HepG2 (cell line): ENCODE results near the gene DLG3. TPM values are rescaled to one million over a fixed set of nuclear protein-coding genes. Genes with fewer than 3 reads are reported as not detected.

Experiments
- ATAC-seq: fragments of 200-7000 bp; cut with Tn5 transposase; 3 replicates; pipeline ENCODE4 v1.9.1; 2020; ENCODE audit warnings: mild to moderate bottlenecking, moderate library complexity
- BruUV-seq: library from RNA; stranded (reverse); fragments of 400-500 nt; replicated peaks from 2 replicates; lab custom pipeline; 2021; lab: Mats Ljungman, UMichigan
- CTCF ChIA-PET: fragments of 300-600 bp; formaldehyde crosslinking; extraction: SDS; loops from one replicate; lab custom pipeline; 2021; ENCODE audit warnings: low total read pairs, inconsistent platforms, low intra/inter-chr PET ratio; lab: Yijun Ruan, JAX
- POLR2A ChIA-PET: fragments of 350-600 bp; sonication (Branson Sonifier 250); formaldehyde crosslinking; loops from one replicate; lab custom pipeline; 2020; ENCODE audit warnings: antibody characterized with exemption, inconsistent platforms; lab: Yijun Ruan, JAX
- DNase-seq: peaks from one replicate; pipeline ENCODE4 v3.0.0-alpha.2; 2015; ENCODE audit warnings: low spot score
- FAIRE-seq: peaks from 3 replicates; lab custom pipeline; 2011; peaks lifted over from hg19 to GRCh38; lab: Jason Lieb, UNC
- H2AFZ ChIP-seq: one replicate; pipeline ENCODE4 v1.6.1; 2011; ENCODE audit warnings: low read length, inconsistent platforms
- H3K27ac ChIP-seq: fragments of 300-600 bp; 3 replicates; pipeline ENCODE4 v1.8.0; 2011; ENCODE audit warnings: mixed run types, mild to moderate bottlenecking, mixed read lengths, low read length, inconsistent platforms; ENCODE audit not compliant: insufficient read depth; ENCODE audit errors: extremely low read length
- H3K27me3 ChIP-seq, 2 experiments: fragments of 200-600 bp in 1 of 2; 2 replicates in 1 of 2; 3 replicates in 1 of 2; pipeline versions ENCODE4 v1.6.0 to v1.8.0; 2011; ENCODE audit warnings: low read length in 2 of 2, mild to moderate bottlenecking in 2 of 2, moderate library complexity in 2 of 2, inconsistent platforms in 1 of 2; ENCODE audit not compliant: insufficient read depth in 2 of 2, control insufficient read depth in 1 of 2
- H3K36me3 ChIP-seq, 2 experiments: fragments of 200-600 bp in 1 of 2; replicated peaks in 1 of 2; 2 replicates in 1 of 2; 3 replicates in 1 of 2; pipeline versions ENCODE4 v1.5.1 to v1.8.0; 2011; ENCODE audit warnings: low read length in 2 of 2, inconsistent platforms in 1 of 2; ENCODE audit not compliant: insufficient read depth in 2 of 2, control insufficient read depth in 1 of 2
- H3K4me1 ChIP-seq: 2 replicates; pipeline ENCODE4 v1.5.1; 2012; ENCODE audit warnings: low read length, inconsistent platforms; ENCODE audit not compliant: insufficient read depth
- H3K4me2 ChIP-seq: 2 replicates; pipeline ENCODE4 v1.6.0; 2011; ENCODE audit warnings: low read depth, low read length, inconsistent platforms
- H3K4me3 ChIP-seq, 3 experiments: fragments of 200-600 bp in 1 of 3; sonication (generic), shearing (Covaris generic) in 1 of 3; replicated peaks in 1 of 3; 2 replicates each; pipeline ENCODE4 v1.5.1; 2011 to 2016; ENCODE audit warnings: low read length in 3 of 3, inconsistent platforms in 2 of 3, low read depth in 2 of 3, mild to moderate bottlenecking in 2 of 3, control low read depth in 1 of 3, mixed read lengths in 1 of 3; ENCODE audit not compliant: insufficient read depth in 1 of 3
- H3K79me2 ChIP-seq: one replicate; pipeline ENCODE4 v1.6.1; 2011; ENCODE audit warnings: low read length, inconsistent platforms; ENCODE audit not compliant: insufficient read depth
- H3K9ac ChIP-seq: 2 replicates; pipeline ENCODE4 v1.6.0; 2011; ENCODE audit warnings: mild to moderate bottlenecking, low read depth, low read length, inconsistent platforms; ENCODE audit not compliant: insufficient read depth
- H3K9me3 ChIP-seq: 2 replicates; pipeline ENCODE4 v1.5.1; 2012; ENCODE audit warnings: mild to moderate bottlenecking, low read length
- H4K20me1 ChIP-seq: 2 replicates; pipeline ENCODE4 v1.6.0; 2011; ENCODE audit warnings: inconsistent platforms, mild to moderate bottlenecking, low read length, moderate library complexity; ENCODE audit not compliant: insufficient read depth
- AKAP8 ChIP-seq: sonication (generic); formaldehyde crosslinking; IDR thresholded peaks from 2 replicates; pipeline ENCODE4 v1.5.1; 2020; ENCODE audit warnings: mild to moderate bottlenecking, missing genetic modification reagents
- KDM5B ChIP-seq: sonication (generic); formaldehyde crosslinking; IDR thresholded peaks from 2 replicates; pipeline ENCODE4 v1.4.0; 2020; ENCODE audit warnings: missing genetic modification reagents, mild to moderate bottlenecking, borderline replicate concordance
- SNAPC2 ChIP-seq: sonication (generic); formaldehyde crosslinking; IDR thresholded peaks from 2 replicates; pipeline ENCODE4 v1.8.1; 2022; ENCODE audit warnings: mild to moderate bottlenecking, missing genetic modification reagents
- SP1 ChIP-seq, 2 experiments: fragments of 450-650 bp in 1 of 2; sonication (generic) in 1 of 2; formaldehyde crosslinking in 1 of 2; IDR thresholded peaks; 2 replicates each; pipeline versions ENCODE4 v1.4.0 to v1.6.1; 2016 to 2020; ENCODE audit warnings: missing genetic modification reagents in 1 of 2
- SRSF4 ChIP-seq: fragments of 200-400 bp; formaldehyde crosslinking; IDR thresholded peaks from one replicate; pipeline ENCODE4 v1.6.1; 2018; ENCODE audit warnings: mild to moderate bottlenecking, low read depth, low read length, moderate library complexity; ENCODE audit not compliant: poor library complexity, severe bottlenecking
- ZNF143 ChIP-seq: sonication (generic); formaldehyde crosslinking; IDR thresholded peaks from 2 replicates; pipeline ENCODE4 v1.4.0; 2020; ENCODE audit warnings: missing genetic modification reagents
- ZNF224 ChIP-seq: sonication (generic); formaldehyde crosslinking; IDR thresholded peaks from 2 replicates; pipeline ENCODE4 v1.5.0; 2020; ENCODE audit warnings: mild to moderate bottlenecking, missing genetic modification reagents
- ZNF570 ChIP-seq: sonication (generic); formaldehyde crosslinking; IDR thresholded peaks from 2 replicates; pipeline ENCODE4 v1.4.0; 2020; ENCODE audit warnings: mild to moderate bottlenecking, missing genetic modification reagents, borderline replicate concordance
- ZSCAN30 ChIP-seq: sonication (generic); formaldehyde crosslinking; IDR thresholded peaks from 2 replicates; pipeline ENCODE4 v1.5.0; 2020; ENCODE audit warnings: mild to moderate bottlenecking, missing genetic modification reagents
- WGBS: methylation state at CpG from one replicate; pipeline ENCODE4 v1.1.6; 2017; ENCODE audit warnings: low lambda C conversion rate; 5-methylcytosine and 5-hydroxymethylcytosine counted together
- in situ Hi-C: cut with HindIII; loops from 2 replicates; pipeline ENCODE4 v1.10.0; 2017; ENCODE audit warnings: low pct_unique_long_range_greater_than_20kb; ENCODE audit not compliant: extremely low pct_ligation_motif_present
- intact Hi-C: fragments of 100-400 bp; cut with micrococcal nuclease; formaldehyde crosslinking; loops from one replicate; pipeline ENCODE4 v1.10.0; 2022; ENCODE audit not compliant: unreplicated experiment
- polyA plus RNA-seq, 8 experiments: library from polyadenylated mRNA; depleted of rRNA in 3 of 8; stranded (reverse) in 7 of 8; unstranded in 1 of 8; fragments of >200 nt; fragmentation: Illumina TruSeq in 4 of 8; extraction: Trizol in 4 of 8; gene quantifications; 2 replicates each; pipeline versions ENCODE4 v1.2.1 to v1.2.3, GENCODE V29; 2011 to 2016; ENCODE audit warnings: low read depth in 4 of 8, missing spikeins in 1 of 8, mixed read lengths in 1 of 8; ENCODE audit not compliant: insufficient read depth in 1 of 8
- total RNA-seq, 5 experiments: library from RNA; depleted of rRNA; stranded (reverse); fragments of >200 nt; fragmentation: Illumina TruSeq; extraction: Trizol; gene quantifications; 2 replicates each; pipeline ENCODE4 v1.2.3, GENCODE V29; 2016; ENCODE audit warnings: low read depth in 1 of 5
- TF ChIP-seq, protein P1 (sequence below): sonication (generic); formaldehyde crosslinking; conservative IDR thresholded peaks from 2 replicates; pipeline ENCODE4 v1.8.0; 2022; ENCODE audit warnings: low read depth, missing genetic modification reagents
- TF ChIP-seq, protein P2 (sequence below): IDR thresholded peaks from 2 replicates; pipeline ENCODE4 v1.6.1; 2016; ENCODE audit warnings: low read depth, control low read depth

The DLG3 gene
- total and polyA plus RNA-seq, 2 of the 13 experiments (the other 11 are each of a cell fraction or from before 2014, with no cell fraction given): 9.9 to 19.4 TPM

GRCh38 chrX:70498129-70498528 is 53.5 kb downstream of the DLG3 start (continued):
- TF ChIP-seq, protein P1, sequence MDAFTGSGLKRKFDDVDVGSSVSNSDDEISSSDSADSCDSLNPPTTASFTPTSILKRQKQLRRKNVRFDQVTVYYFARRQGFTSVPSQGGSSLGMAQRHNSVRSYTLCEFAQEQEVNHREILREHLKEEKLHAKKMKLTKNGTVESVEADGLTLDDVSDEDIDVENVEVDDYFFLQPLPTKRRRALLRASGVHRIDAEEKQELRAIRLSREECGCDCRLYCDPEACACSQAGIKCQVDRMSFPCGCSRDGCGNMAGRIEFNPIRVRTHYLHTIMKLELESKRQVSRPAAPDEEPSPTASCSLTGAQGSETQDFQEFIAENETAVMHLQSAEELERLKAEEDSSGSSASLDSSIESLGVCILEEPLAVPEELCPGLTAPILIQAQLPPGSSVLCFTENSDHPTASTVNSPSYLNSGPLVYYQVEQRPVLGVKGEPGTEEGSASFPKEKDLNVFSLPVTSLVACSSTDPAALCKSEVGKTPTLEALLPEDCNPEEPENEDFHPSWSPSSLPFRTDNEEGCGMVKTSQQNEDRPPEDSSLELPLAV (CRISPR knock-in tag): no peak
- TF ChIP-seq ZSCAN30 (CRISPR knock-in tag): no peak

- Histone ChIP-seq H3K9me3 (no peaks in the 10 kb centered on the region), H3K4me1 (no peaks in the 10 kb centered on the region), H3K9ac (no peak overlapping the region), H3K27ac (no peak overlapping the region), H2AFZ (no peak overlapping the region), H3K79me2 (no peaks in the 10 kb centered on the region), H3K27me3 (no peaks in the 10 kb centered on the region), H3K4me3 (no peak overlapping the region), H3K4me2 (no peak overlapping the region), H3K36me3 (peaks cover 0 to 5% of the 10 kb centered on the region in 2 experiments; a peak in 1 of 5 replicates), H4K20me1 (no peaks in the 10 kb centered on the region)
- in situ Hi-C loops (no loop called here), intact Hi-C loops (no loop called here)
- FAIRE-seq: no peak
- ChIA-PET CTCF (no interaction called here), POLR2A (no interaction called here)
- DNase-seq: no peak
- WGBS: 94% methylated on average over 3 of the region's 4 CpGs
- no peak for ATAC-seq
- BruUV-seq: no TSS peak
- TF ChIP-seq ZNF570 (no peak), SRSF4 (no peak), KDM5B (CRISPR knock-in tag) (no peak), SNAPC2 (no peak), SP1 (IDR thresholded peaks at IDR 0.05) (no peak), SP1 (CRISPR knock-in tag; IDR thresholded peaks at IDR 0.05) (no peak), ZNF224 (CRISPR knock-in tag) (no peak), AKAP8 (no peak), ZNF143 (CRISPR knock-in tag) (no peak)
- TF ChIP-seq, protein P2, sequence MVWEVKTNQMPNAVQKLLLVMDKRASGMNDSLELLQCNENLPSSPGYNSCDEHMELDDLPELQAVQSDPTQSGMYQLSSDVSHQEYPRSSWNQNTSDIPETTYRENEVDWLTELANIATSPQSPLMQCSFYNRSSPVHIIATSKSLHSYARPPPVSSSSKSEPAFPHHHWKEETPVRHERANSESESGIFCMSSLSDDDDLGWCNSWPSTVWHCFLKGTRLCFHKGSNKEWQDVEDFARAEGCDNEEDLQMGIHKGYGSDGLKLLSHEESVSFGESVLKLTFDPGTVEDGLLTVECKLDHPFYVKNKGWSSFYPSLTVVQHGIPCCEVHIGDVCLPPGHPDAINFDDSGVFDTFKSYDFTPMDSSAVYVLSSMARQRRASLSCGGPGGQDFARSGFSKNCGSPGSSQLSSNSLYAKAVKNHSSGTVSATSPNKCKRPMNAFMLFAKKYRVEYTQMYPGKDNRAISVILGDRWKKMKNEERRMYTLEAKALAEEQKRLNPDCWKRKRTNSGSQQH (CRISPR knock-in tag): no peak
Observed at GRCh38 chrX:70500826-70501225, 56.2 kb downstream of the DLG3 start.
